H9 (cell line): ENCODE data around the gene TMA7B. TPM values are rescaled to one million over a fixed set of nuclear protein-coding genes. Genes with fewer than 3 reads are reported as not detected.

ENCODE experiments used
- DNase-seq: peaks from one replicate; pipeline ENCODE4 v3.0.0-alpha.2; 2017
- H2AFZ ChIP-seq: one replicate; pipeline ENCODE4 v1.6.1; 2013; ENCODE audit warnings: mild to moderate bottlenecking, low read length, control low read depth, moderate library complexity
- H2AK5ac ChIP-seq: 2 replicates; pipeline ENCODE4 v1.6.1; 2013; ENCODE audit warnings: low read length, control low read depth, mixed read lengths; ENCODE audit not compliant: insufficient read length
- H2BK120ac ChIP-seq: one replicate; pipeline ENCODE4 v1.6.1; 2013; ENCODE audit warnings: low read depth, mild to moderate bottlenecking, low read length, control low read depth, inconsistent platforms; ENCODE audit not compliant: poor library complexity, severe bottlenecking
- H2BK12ac ChIP-seq: 2 replicates; pipeline ENCODE4 v1.6.1; 2013; ENCODE audit warnings: low read length, control low read depth, mixed read lengths, low read depth; ENCODE audit not compliant: insufficient read length
- H2BK15ac ChIP-seq: 2 replicates; pipeline ENCODE4 v1.6.1; 2013; ENCODE audit warnings: low read depth, low read length, control low read depth
- H2BK20ac ChIP-seq: one replicate; pipeline ENCODE4 v1.6.1; 2013; ENCODE audit warnings: low read depth, mild to moderate bottlenecking, low read length, control low read depth, inconsistent platforms; ENCODE audit not compliant: poor library complexity, severe bottlenecking
- H2BK5ac ChIP-seq: 2 replicates; pipeline ENCODE4 v1.6.1; 2013; ENCODE audit warnings: low read length, control low read depth, mixed read lengths; ENCODE audit not compliant: insufficient read length
- H3K14ac ChIP-seq: 2 replicates; pipeline ENCODE4 v1.6.1; 2013; ENCODE audit warnings: low read length, control low read depth; ENCODE audit not compliant: insufficient read depth
- H3K18ac ChIP-seq: 2 replicates; pipeline ENCODE4 v1.6.1; 2013; ENCODE audit warnings: low read depth, mild to moderate bottlenecking, mixed read lengths, low read length, control low read depth; ENCODE audit not compliant: insufficient read length
- H3K23ac ChIP-seq: 2 replicates; pipeline ENCODE4 v1.6.1; 2013; ENCODE audit warnings: low read length, control low read depth, mixed read lengths, low read depth; ENCODE audit not compliant: insufficient read length
- H3K23me2 ChIP-seq: 2 replicates; pipeline ENCODE4 v1.6.1; 2013; ENCODE audit warnings: low read depth, mild to moderate bottlenecking, mixed read lengths, low read length, control low read depth; ENCODE audit not compliant: insufficient read length, poor library complexity, severe bottlenecking
- H3K27ac ChIP-seq: 2 replicates; pipeline ENCODE4 v1.5.1; 2013; ENCODE audit warnings: low read length, control low read depth, mixed read lengths, low read depth; ENCODE audit not compliant: insufficient read length
- H3K27me3 ChIP-seq: 2 replicates; pipeline ENCODE4 v1.6.1; 2013; ENCODE audit warnings: low read length, control low read depth, inconsistent platforms; ENCODE audit not compliant: insufficient read depth
- H3K4ac ChIP-seq: 2 replicates; pipeline ENCODE4 v1.6.1; 2013; ENCODE audit warnings: low read depth, mild to moderate bottlenecking, control low read depth, inconsistent platforms, low read length, moderate library complexity
- H3K4me1 ChIP-seq: 2 replicates; pipeline ENCODE4 v1.6.1; 2013; ENCODE audit warnings: low read length, control low read depth, inconsistent platforms; ENCODE audit not compliant: insufficient read depth
- H3K4me2 ChIP-seq: 2 replicates; pipeline ENCODE4 v1.6.1; 2013; ENCODE audit warnings: low read length, control low read depth, mixed read lengths; ENCODE audit not compliant: insufficient read length, insufficient read depth
- H3K56ac ChIP-seq: 2 replicates; pipeline ENCODE4 v1.6.1; 2013; ENCODE audit warnings: low read depth, mild to moderate bottlenecking, mixed read lengths, low read length, control low read depth; ENCODE audit not compliant: insufficient read length
- H3K79me1 ChIP-seq: 2 replicates; pipeline ENCODE4 v1.6.1; 2013; ENCODE audit warnings: low read depth, mild to moderate bottlenecking, moderate library complexity, low read length, control low read depth, inconsistent platforms; ENCODE audit not compliant: insufficient read depth, poor library complexity, severe bottlenecking
- H3K79me2 ChIP-seq: 2 replicates; pipeline ENCODE4 v1.6.1; 2013; ENCODE audit warnings: low read length, control low read depth, inconsistent platforms; ENCODE audit not compliant: insufficient read depth
- H3K9ac ChIP-seq: 2 replicates; pipeline ENCODE4 v1.6.1; 2013; ENCODE audit warnings: low read length, control low read depth, mixed read lengths; ENCODE audit not compliant: insufficient read length; ENCODE audit errors: extremely low read depth
- H3K9me3 ChIP-seq: one replicate; pipeline ENCODE4 v1.6.1; 2013; ENCODE audit warnings: low read depth, low read length, inconsistent platforms; ENCODE audit not compliant: control insufficient read depth
- H3T11ph ChIP-seq: one replicate; pipeline ENCODE4 v1.6.1; 2013; ENCODE audit warnings: mild to moderate bottlenecking, low read length, control low read depth, inconsistent platforms
- H4K20me1 ChIP-seq: one replicate; pipeline ENCODE4 v1.6.1; 2013; ENCODE audit not compliant: control insufficient read depth, insufficient read length, insufficient read depth
- H4K5ac ChIP-seq: 2 replicates; pipeline ENCODE4 v1.6.1; 2013; ENCODE audit warnings: low read depth, mild to moderate bottlenecking, mixed read lengths, low read length, control low read depth; ENCODE audit not compliant: insufficient read length
- H4K8ac ChIP-seq: replicated peaks from 2 replicates; pipeline ENCODE4 v1.6.1; 2013; ENCODE audit warnings: low read length, control low read depth, mixed read lengths, low read depth; ENCODE audit not compliant: insufficient read length
- H4K91ac ChIP-seq: 2 replicates; pipeline ENCODE4 v1.6.1; 2013; ENCODE audit warnings: low read depth, mild to moderate bottlenecking, moderate library complexity, mixed read lengths, low read length, control low read depth; ENCODE audit not compliant: insufficient read length
- H3K27ac Mint-ChIP-seq, 3 experiments: 2 replicates in 2 of 3; 3 replicates in 1 of 3; pipeline ENCODE4 v1.8.0; 2020 to 2021; ENCODE audit warnings: mixed read lengths in 3 of 3, mild to moderate bottlenecking in 1 of 3, moderate library complexity in 1 of 3
- H3K27me3 Mint-ChIP-seq: 2 replicates; pipeline ENCODE4 v1.8.0; 2021; ENCODE audit warnings: low read depth, mild to moderate bottlenecking, moderate library complexity, mixed read lengths
- H3K36me3 Mint-ChIP-seq, 3 experiments: 2 replicates in 2 of 3; 3 replicates in 1 of 3; pipeline ENCODE4 v1.8.0; 2020 to 2021; ENCODE audit warnings: low read depth in 3 of 3, mixed read lengths in 3 of 3; ENCODE audit not compliant: insufficient read depth in 1 of 3
- H3K4me1 Mint-ChIP-seq, 2 experiments: 2 replicates each; pipeline ENCODE4 v1.8.0; 2020; ENCODE audit warnings: mixed read lengths in 2 of 2
- H3K4me3 Mint-ChIP-seq, 2 experiments: 2 replicates in 1 of 2; 3 replicates in 1 of 2; pipeline ENCODE4 v1.8.0; 2020 to 2021; ENCODE audit warnings: mild to moderate bottlenecking in 2 of 2, mixed read lengths in 2 of 2, moderate library complexity in 1 of 2
- H3K9me3 Mint-ChIP-seq, 2 experiments: 2 replicates in 1 of 2; 3 replicates in 1 of 2; pipeline ENCODE4 v1.8.0; 2020; ENCODE audit warnings: mild to moderate bottlenecking in 2 of 2, mixed read lengths in 2 of 2, moderate library complexity in 1 of 2
- CTCF ChIP-seq: fragments of 200-600 bp; sonication (generic); conservative IDR thresholded peaks from 3 replicates; pipeline ENCODE4 v1.8.0; 2021; ENCODE audit warnings: antibody characterized with exemption, mild to moderate bottlenecking
- WGBS: extraction: QIAGEN DNeasy Blood & Tissue Kit; methylation state at CpG from one replicate; pipeline ENCODE4 v1.1.7; 2013; ENCODE audit warnings: missing lambda C conversion rate, low lambda C conversion rate, mixed read lengths; ENCODE audit not compliant: insufficient read length; ENCODE audit errors: extremely low coverage; 5-methylcytosine and 5-hydroxymethylcytosine counted together
- total RNA-seq: library from RNA; stranded (reverse); gene quantifications from 2 replicates; pipeline ENCODE4 v1.2.1, GENCODE V29; 2021

TMA7B gene
- total RNA-seq, 1 experiment from 2014 or later, result not detected

GRCh38 chr22:39928536-39929520, 31.4 kb upstream of the TMA7B start:
- Mint-ChIP-seq H3K36me3 (no peaks in the 10 kb centered on the region), H3K27ac (no peak overlapping the region), H3K9me3 (no peaks in the 10 kb centered on the region), H3K4me1 (peaks cover 19 to 20% of the 10 kb centered on the region in 2 experiments), H3K4me3 (no peak overlapping the region), H3K27me3 (peaks cover 4% of the 10 kb centered on the region)
- Histone ChIP-seq H3K79me2 (no peaks in the 10 kb centered on the region), H2BK20ac (no peak overlapping the region), H2AK5ac (no peak overlapping the region), H2AFZ (no peak overlapping the region), H3K23me2 (no peaks in the 10 kb centered on the region), H3K23ac (no peak overlapping the region), H2BK120ac (no peak overlapping the region), H3K27ac (no peak overlapping the region), H2BK5ac (no peak overlapping the region), H3K27me3 (no peaks in the 10 kb centered on the region), H3T11ph (no peak overlapping the region), H3K18ac (no peak overlapping the region), H3K4ac (no peak overlapping the region), H2BK12ac (no peak overlapping the region), H3K79me1 (no peaks in the 10 kb centered on the region), H4K5ac (no peak overlapping the region), H3K56ac (no peak overlapping the region), H2BK15ac (no peak overlapping the region), H3K14ac (no peak overlapping the region), H3K9ac (no peak overlapping the region), H3K4me2 (no peak overlapping the region), H3K4me1 (no peaks in the 10 kb centered on the region; the same call in 1 of the 2 replicates), H4K91ac (no peak overlapping the region), H3K9me3 (no peaks in the 10 kb centered on the region), H4K20me1 (no peaks in the 10 kb centered on the region), H4K8ac (no peak overlapping the region)
- no peak for TF ChIP-seq CTCF
- WGBS, result no CpG with 5 or more reads among the region's 4 CpGs
- no peak for DNase-seq
